Fibroblast of peridontal ligament (primary cell): ENCODE measurements around the gene ROCK2.

Experiments
- DNase-seq: peaks from one replicate; pipeline ENCODE4 v3.0.0-alpha.2; 2010; ENCODE audit errors: extremely low read depth

Gene ROCK2

DNA sequence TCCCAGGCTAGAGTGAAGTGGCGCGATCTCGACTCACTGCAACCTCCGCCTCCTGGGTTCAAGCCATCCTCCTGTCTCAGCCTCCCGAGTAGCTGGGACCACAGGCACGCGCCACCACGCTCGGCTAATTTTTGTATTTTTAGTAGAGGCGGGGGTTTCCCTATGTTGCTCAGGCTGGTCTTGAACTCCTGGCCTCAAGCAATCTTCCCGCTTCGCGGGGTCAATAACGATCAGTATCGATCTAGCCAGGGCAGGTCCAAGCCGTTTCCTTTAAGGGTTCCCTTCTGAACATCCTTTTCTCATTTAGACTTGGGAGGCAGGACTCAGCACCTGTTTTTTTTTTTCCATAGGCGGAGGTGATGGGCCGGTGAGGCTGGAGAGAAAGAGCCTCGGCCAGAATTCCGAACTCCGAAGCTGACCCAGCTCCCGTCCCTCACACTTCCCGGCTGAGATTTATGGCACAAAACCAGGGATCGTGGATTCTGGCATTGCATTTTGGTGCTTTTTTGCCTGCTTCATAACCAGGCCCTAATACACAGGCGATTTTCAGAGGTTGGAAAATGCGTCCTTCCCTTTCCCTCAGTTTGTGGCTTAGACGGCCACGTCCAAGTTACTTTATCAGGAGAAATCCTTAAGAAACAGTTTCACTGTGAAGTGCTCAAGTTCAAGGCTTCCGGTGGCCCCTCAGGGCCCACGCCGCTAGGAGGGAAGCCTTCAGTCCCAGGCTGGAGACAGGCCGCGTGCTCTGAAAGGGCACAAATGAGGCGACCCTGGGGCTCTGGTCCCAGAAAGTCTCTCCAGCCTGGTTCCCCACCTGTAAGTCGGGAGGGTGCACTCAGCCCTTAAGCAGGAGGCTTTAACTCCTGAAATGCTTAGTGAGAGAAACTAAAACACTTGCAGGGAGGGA is 190.2 kb downstream of the ROCK2 start:
- no peak for DNase-seq

DNA sequence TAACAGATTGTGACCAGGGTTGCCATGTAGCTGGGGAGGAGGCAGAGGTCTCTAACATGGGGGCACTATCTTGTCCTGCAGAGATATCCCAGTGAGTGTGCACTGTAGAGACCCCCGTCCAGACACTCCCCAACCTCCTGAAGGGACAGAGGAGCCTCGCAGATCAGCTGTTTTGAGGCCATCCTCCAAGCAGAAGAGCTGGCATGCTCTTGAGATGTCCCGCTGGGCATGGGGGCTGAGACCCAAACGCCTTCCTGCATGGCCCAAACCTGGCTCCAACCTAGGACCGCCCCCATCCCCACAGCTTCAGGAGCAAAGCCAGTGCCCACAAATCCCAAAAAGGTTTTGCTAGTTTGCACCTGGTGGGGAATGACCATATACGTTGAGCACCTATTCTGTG is 191.8 kb downstream of the ROCK2 start:
- DNase-seq: no peak

DNA sequence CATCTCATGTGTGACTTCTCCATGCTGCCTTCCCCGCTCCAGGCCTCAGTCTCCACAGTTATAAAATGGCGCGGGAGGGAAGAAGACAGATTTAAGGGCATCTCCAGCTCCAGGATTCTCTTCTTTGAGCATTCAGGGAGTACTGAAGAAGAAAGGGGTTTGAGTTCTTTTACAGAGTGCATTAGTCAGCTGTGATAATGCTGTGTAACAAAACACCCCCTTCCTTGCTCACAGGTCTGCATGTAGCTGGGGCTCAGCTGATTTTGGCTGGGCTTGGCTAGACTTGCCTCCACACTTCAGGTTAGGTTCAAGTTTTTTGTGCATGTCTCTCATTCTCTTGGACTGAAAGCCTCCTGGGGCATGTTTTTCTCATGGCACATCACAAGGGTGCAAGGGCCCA is 197.2 kb downstream of the ROCK2 start:
- no peak for DNase-seq

DNA sequence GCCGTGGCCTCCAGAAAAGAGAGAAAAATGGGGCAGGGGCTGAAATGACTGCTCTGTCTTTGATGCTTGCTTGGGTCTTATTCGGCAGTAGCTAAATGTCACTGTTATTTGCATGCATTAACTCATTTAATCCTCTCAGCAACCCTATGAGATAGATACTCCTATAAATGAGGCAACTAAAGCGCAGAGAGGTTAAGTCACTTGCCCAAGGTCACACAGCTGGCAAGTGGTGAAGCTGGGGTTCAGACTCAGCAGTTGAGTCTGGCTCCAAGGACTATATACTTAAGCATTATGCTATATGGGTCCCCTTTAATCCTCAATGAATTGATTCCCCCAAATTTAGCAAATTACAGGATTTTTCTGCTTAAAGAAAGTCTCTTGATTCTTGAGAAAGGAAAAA is 198.4 kb downstream of the ROCK2 start:
- no peak for DNase-seq

DNA sequence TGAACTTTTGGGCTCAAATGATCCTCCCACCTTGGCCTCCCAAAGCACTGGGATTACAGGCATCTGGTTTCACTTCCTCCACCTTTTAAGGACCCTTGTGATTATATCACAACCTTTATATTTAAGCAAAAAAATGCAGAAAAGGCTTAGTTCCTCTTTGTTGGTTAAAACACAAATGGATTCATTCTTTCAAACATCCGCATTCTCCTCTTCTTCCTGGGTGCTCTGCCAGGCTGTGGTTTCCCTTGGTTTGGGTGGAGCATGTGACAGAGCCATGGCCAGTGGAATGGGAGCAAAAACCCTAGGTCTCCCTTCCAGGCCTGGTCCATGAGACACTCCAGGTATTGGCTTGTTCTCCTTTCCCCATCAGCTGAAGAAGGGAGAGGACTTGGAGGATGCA is 199.1 kb downstream of the ROCK2 start:
- no peak for DNase-seq

DNA sequence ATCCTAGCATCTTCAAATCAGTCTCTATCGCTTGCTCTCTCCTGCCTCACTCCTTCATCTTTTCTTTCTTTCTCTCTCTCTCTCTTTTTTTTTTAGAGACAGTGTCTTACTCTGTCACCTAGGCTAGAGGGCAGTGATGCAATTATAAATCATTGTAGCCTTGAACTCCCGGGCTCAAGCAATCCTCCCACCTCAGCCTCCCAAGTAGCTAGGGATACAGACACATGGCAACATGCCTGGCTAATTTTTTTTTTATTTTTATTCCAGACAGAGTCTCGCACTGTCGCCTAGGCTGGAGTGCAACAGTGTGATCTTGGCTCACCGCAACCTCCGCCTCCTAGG is 199.7 kb downstream of the ROCK2 start:
- DNase-seq: no peak

DNA sequence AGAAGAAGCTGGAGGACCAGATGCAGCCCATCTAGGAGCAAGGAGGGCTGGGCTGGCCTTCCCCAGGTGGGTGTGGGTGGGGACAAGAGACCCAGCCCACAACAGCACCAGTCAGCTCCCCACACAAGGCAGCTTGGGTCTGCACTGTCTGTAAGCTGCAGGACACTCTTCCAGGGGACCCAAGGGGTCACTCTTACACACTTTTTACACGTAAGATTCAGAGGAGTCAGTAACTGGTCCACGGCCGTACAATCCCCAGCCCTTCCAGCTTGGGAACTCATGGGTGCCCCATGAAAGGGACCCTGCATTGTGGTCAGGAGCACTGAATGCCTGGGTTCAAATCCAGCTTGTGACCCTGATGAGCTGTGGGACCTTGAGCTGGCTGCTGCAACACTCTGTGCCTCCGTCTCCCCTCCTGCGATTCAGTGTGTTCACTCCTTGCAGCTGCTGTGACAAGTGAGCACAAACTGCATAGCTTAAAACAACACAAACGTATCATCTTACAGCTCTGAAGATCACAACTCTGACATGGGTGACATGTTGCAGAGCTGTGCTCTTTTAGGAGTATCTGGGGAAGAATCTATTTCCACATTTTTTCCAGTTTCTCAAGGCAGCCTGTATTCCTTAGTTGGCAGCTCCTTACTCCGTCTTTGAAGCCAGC is 200.2 kb downstream of the ROCK2 start:
- DNase-seq: no peak

DNA sequence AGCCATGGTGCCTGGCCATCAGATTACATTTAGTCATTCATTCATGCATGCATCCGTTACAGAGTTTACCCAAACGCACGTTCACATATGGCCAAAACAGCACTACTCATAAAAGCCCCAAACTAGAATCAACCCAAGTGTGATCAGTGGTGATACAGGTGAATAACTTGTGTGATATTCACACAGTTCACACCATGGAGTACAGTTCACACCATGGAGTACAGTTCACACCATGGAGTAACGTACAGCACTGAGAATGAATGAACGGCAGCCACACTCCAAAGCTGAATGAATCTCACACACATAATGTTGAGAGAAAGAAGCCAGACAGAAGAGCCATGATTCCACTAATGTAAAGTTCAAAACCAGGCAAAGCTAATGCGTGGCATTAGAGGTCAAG is 201.4 kb downstream of the ROCK2 start:
- no peak for DNase-seq

DNA sequence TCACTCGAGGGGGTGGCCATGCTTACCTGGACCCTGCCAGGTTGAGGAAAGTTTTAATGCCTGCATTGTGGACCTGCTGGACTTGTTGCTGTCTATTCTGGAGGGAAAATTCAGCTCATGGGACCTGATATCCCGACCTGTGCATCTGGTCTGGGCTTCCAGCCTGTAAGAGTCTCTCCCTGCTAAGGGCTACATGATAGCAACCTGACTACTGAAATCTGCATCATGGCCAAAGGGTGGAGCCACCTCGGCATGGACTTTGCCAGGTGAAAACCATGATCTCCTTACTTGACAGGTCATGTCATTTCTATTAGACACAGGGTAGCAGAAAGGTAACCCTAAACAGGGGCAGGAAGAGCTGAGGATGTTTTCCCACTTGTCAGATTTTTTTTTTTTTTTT is 202.1 kb downstream of the ROCK2 start:
- no peak for DNase-seq

DNA sequence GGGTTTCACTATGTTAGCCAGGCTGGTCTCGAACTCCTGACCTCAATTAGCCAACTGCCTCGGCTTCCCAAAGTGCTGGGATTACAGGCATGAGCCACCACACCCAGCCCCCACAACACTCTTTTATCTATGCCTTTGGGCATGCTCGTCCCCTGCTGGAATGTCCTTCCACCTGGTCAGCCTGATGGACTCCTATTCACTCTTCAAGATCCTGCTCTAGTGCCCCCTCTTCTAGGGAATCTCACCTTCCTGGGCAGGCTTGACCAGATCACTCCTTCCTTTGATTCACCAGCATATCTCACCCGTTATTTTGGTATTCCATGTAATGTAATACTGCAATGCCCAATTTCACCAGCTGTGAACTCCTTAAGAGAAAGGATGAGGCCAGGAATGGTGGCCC is 203.1 kb downstream of the ROCK2 start:
- DNase-seq: no peak

DNA sequence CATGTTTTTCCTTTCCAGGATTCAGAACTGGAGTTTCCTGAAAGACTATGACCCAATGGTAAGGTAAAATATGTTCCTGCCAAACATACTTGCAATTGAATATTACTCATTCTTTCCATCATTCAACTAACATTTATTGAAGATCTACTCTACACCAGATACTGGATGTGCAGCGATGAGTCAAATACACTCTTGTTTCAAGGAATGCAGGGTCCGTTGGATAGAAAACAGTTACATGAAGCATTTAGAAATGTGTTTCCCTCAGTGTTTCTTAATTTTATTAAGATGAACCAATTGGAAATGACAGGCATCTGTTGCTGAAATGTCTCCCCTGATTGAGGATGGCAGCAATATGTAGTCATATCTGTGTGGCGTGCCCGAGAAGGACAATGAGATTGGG is 203.9 kb downstream of the ROCK2 start:
- no peak for DNase-seq

DNA sequence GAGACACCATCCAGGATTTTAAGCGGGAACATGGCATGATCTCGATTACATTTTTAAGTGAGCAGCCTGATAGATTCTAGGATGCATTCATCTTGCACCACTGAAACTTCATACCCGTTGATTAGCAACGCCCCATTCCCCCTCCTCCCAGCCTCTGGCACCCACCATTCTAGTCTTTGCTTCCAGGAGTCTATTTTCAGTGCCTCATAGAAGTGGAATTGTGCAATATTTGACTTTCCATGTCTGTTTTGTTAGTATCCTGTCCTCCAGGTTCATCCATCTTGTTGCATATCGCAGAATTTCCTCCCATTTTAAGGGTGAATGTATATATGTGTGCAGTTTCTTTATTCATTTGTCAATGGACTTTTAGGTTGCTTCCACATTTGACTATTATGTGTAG is 210.1 kb downstream of the ROCK2 start:
- no peak for DNase-seq

DNA sequence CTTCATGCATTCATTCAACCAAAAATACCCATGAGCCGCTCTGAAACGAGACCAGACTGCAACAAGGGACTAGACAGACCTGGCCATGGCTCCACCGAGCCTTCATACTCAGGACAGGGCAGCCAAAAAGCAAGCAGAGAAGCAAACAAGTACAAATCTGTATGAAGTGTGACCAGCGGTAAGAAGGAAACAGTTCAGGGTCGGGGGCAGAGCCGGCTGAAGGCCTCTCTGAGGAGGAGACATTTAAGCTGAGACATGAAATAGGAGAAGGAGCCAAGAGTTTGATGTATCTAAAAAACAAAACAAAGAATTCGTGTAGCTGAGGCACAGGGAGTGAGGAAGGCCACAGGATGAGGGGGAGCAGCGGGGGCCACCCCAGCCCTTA is 210.5 kb downstream of the ROCK2 start:
- DNase-seq: no peak

DNA sequence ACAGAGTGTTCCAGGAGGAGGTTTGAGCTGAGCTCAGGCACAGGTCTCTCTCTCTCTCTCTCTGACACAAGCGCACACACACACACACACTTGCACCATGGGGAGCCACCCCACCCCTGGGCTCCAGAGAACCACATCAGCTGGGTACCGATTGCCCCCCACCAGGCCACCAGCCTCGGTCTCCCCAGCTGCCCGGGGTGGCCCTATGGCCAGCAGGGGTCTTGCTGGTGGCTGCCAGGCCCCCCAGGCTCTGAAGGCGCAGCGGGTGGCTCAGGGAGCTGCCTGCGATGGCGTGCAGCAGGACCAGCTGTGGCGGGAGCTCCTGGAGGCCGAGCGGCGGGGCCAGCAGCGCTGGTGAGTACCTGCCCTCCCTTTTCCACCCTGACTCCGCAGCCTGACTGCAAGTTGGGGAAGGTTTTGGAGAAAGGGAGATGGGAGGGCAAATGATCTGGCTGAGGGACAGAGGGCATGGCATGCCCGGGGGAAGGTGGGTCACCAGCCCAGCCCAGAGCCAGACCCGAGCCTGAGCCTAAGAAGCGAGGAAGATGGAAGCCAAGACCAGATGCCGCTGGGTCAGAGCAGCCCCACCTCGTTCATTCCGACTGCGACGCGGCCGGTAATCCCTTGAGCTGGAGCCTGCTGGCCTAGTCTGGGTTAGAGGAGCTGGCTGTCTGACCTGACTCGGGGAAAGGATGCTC is 211.0 kb downstream of the ROCK2 start:
- DNase-seq: no peak

DNA sequence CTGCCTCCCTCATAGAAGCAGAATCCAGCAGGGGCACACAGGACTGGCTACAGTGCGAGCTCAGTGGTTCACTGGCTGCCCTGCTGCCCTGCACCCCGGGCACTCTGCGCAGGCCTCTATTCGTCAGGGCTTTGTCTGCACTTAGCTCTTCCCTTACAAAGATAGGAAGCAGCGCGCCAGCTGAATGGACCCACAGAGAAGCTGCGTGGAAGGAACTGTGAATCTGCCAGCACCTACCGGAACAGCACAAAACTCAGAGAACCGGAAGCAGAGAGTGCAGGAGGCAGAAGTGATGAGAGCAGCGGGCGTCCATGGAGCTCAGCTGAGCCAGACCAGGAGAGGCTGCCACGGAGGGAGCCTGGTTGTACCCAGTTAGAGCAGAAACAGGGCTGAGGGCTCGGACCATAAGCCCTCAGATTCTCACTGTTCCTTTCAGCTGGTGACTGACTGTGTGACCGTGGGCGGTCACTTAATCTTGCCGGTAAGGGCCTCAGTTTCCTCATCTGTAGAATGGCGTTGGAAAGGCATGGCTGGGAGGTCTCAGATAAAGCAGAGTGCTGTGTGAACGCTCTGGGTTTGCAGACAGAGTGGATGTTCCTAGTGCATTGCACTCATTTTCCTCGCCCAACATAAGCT is 212.3 kb downstream of the ROCK2 start:
- DNase-seq: no peak

DNA sequence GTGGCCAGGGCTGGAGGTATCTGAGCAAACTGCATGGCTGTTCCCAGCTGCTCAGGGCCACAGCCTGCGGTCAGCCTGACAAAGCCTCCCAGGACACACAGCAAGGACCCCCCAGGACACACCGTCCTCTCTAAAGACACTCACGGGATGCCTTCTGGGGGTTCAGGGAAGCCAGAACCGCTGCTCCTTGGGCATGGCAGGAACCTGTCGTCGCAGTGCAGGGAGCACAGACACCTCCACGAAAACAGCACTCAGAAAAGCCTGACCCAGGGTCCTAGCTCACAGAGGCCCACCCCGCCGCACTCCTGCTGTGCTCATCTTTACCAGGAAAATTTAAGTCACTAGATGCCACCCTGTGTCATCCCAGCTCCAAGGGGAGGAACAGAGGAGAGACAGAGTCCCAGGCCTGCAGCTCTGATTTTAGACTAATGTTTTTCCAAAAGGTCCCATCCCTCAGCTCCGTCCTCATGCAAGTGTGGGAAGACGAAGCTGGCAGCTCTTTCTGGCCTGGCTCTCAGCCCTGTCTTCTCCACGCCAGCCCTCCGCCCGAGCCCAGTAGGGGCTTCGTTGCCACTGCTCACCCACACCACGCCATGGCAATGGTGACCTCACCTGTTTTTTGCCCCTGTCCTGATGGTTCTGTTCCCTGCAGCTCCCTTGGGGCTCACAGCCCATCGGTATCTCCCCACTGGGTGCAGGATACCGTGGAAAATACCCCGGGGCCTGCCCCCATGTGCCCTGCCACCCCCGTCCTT is 213.1 kb downstream of the ROCK2 start:
- no peak for DNase-seq
